Measurements from ENCODE around the gene FUT7. TPM values are rescaled to one million over a fixed set of nuclear protein-coding genes. Genes with fewer than 3 reads are reported as not detected.

FUT7 gene
- total and polyA plus RNA-seq, 2 experiments from 2014 or later, result not detected

- H3K4me1 ChIP-seq (ENCODE audit: low read depth), result peaks cover 3% of the 10 kb centered on the region
- no peak for DNase-seq (ENCODE audit: low read depth in 1 of 2, low spot score in 1 of 2)
- no peaks in the 10 kb centered on the region for H3K9me3 ChIP-seq (ENCODE audit: low read depth)
- H3K27ac ChIP-seq, result no peak overlapping the region
- no peak for TF ChIP-seq CTCF (IDR thresholded peaks at IDR 0.05; ENCODE audit: low read depth, low read length)
- no peak overlapping the region for H3K4me3 ChIP-seq
- H3K36me3 ChIP-seq, result no peaks in the 10 kb centered on the region
- peaks cover 41% of the 10 kb centered on the region for H3K27me3 ChIP-seq
These were observed 34.1 kb downstream of the FUT7 start for GRCh38 chr9:136997830-136998234.

DNA sequence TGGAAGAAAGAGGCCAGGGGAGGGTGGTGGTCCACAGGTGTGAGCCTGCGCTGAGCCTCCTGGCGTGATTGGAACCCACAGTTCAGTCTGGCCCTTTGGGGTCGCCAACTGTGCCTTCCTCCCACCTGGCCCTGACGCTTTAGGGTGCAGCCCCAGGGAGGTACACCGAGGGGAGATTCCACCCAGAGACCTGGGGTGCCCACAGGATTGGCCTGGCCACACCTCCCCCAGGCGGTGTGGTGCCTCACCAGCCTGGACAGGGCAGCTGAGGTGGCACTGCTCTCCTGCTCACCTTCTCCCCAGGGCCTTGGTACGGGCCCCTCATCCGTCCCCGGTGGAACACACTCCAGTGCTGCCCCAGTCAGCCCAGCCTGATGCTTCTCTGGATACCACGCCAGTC, 34.5 kb downstream of the FUT7 start:
- Histone ChIP-seq H3K36me3 (no peaks in the 10 kb centered on the region), H3K27me3 (peaks cover 41% of the 10 kb centered on the region), H3K27ac (no peak overlapping the region), H3K4me1 (ENCODE audit: low read depth) (peaks cover 5% of the 10 kb centered on the region), H3K9me3 (ENCODE audit: low read depth) (no peaks in the 10 kb centered on the region), H3K4me3 (no peak overlapping the region)
- no peak for TF ChIP-seq CTCF (IDR thresholded peaks at IDR 0.05; ENCODE audit: low read depth, low read length)
- no peak for DNase-seq (ENCODE audit: low read depth in 1 of 2, low spot score in 1 of 2)

DNA sequence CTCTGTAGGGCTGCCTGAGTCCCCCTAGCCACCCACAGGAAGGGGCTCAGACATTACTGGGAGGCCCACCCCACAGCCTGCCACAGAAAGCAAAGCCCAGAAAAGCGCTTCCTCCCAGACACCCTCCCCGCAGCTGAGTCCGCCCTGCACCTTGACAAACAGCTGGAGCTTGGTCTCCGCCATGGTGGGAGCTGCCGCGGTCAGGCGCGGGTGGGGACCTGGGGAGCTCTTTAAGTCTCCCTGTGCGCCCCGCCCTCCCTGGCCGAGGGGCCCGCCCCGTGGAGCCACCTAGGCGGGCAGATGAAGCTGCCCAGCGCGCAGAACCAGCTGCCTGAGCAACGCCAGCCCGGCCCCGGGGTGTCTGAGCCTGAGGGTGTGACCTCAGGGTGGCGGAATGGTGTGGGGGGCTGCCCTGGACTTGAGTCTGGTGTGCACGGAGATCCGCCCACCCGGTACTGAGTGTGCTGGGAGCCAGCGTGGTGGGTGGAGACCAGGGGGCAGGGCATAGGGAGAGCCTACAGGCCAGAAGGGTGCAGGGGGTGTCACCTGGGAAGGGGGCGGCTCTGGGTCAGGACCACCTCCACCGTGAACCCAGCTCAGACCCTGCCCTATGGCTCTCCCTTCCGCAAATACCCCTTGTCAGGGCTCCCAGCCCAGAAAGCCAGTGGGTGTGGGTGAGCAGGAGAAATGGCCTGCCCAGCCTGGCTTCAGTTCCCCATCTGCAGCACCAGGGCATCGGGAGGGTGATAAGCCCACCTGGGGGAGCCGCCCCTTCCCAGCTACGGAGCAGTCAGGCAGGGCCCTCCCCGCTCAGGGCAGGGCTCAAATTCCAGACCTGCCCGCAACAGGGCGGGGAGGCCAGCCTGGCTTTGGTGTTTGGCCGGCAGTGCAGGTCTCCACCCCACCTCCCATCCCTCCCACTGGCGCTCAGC, 35.3 kb downstream of the FUT7 start, which contains the start of gene CLIC3:
Gene CLIC3 (minus strand): TSS at position 208 of the 932 bp plus-strand sequence. CDS start 25 bp downstream, at position 183.
- Histone ChIP-seq H3K27me3 (peaks cover 41% of the 10 kb centered on the region), H3K9me3 (ENCODE audit: low read depth) (no peaks in the 10 kb centered on the region), H3K4me3 (no peak within 1 kb of the TSS), H3K36me3 (no peaks in the 10 kb centered on the region), H3K27ac (no peak within 1 kb of the TSS), H3K4me1 (ENCODE audit: low read depth) (peaks cover 5% of the 10 kb centered on the region)
- no peak for TF ChIP-seq CTCF (IDR thresholded peaks at IDR 0.05; ENCODE audit: low read depth, low read length)
- DNase-seq (ENCODE audit: low read depth in 1 of 2, low spot score in 1 of 2), result no peak

DNA sequence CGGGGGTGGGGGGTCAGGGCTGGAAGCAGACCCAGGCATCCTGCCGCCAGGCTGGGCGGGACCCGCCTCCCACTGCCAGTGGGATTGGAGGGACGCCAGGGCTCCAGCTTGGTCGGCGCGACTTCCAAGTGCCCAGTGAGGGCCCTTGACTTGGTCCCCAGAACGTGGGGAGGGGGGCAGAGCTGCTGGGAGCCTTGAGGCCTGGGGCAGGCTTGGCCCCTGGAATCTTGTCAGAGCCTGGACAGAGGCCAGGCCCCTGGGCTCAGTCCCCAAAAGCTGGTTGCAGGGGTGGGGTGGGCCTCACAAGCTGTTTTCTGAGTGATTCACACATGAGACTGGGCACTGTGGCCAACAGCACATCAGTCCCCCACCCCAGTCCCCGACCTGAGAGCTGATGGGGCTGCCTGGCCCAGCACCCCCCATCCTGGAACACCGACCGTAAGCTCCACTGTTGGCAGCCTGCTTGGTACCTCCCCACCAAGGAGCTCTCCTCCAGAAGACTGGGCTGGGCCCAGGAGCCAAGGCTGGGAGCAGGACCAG, 36.0 kb downstream of the FUT7 start:
- DNase-seq (ENCODE audit: low read depth in 1 of 2, low spot score in 1 of 2), result no peak
- Histone ChIP-seq H3K4me3 (no peak overlapping the region), H3K9me3 (ENCODE audit: low read depth) (no peaks in the 10 kb centered on the region), H3K27ac (no peak overlapping the region), H3K27me3 (peaks cover 41% of the 10 kb centered on the region), H3K36me3 (no peaks in the 10 kb centered on the region), H3K4me1 (ENCODE audit: low read depth) (peaks cover 5% of the 10 kb centered on the region)
- no peak for TF ChIP-seq CTCF (IDR thresholded peaks at IDR 0.05; ENCODE audit: low read depth, low read length)

DNA sequence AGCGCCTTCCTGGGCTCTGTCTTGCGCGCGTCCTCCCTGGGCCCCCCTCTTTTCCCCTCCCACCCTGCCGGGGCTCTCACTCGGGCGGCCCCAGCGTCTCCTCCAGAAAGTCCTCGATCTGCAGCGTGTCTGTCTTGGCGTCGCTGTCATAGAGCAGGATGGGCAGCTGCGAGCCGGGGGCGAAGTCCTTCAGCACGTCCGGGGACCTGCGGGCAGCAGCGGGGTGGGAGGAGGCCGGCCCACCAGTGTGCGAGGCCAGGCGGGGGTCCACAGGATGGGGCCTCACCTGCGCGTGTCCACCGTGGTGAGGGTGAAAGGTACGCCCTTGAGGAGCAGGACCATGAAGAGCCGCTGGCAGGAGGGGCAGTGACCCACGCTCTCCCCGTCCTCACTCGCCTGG, 36.5 kb downstream of the FUT7 start:
- no peak for DNase-seq (ENCODE audit: low read depth in 1 of 2, low spot score in 1 of 2)
- H3K4me3 ChIP-seq, result no peak overlapping the region
- H3K27me3 ChIP-seq, result peaks cover 41% of the 10 kb centered on the region
- H3K9me3 ChIP-seq (ENCODE audit: low read depth), result no peaks in the 10 kb centered on the region
- no peak overlapping the region for H3K27ac ChIP-seq
- no peak for TF ChIP-seq CTCF (IDR thresholded peaks at IDR 0.05; ENCODE audit: low read depth, low read length)
- no peaks in the 10 kb centered on the region for H3K36me3 ChIP-seq
- H3K4me1 ChIP-seq (ENCODE audit: low read depth), result peaks cover 5% of the 10 kb centered on the region

All from cardiac muscle cell (in vitro differentiated cells and primary cell).